Endothelial cell (in vitro differentiated cells): Measurements from ENCODE around the gene LHFPL3. TPM values are rescaled to one million over a fixed set of nuclear protein-coding genes. Genes with fewer than 3 reads are reported as not detected.

Experiments used
- DNase-seq: peaks from one replicate; pipeline ENCODE4 v3.0.0; 2021; ENCODE audit warnings: low spot score
- H3K27ac Mint-ChIP-seq: one replicate; pipeline ENCODE4 v1.8.0; 2021; ENCODE audit warnings: mixed read lengths, inconsistent platforms; ENCODE audit not compliant: unreplicated experiment
- H3K27me3 Mint-ChIP-seq: one replicate; pipeline ENCODE4 v1.8.0; 2021; ENCODE audit warnings: mild to moderate bottlenecking, moderate library complexity, mixed read lengths, inconsistent platforms; ENCODE audit not compliant: unreplicated experiment
- H3K36me3 Mint-ChIP-seq: one replicate; pipeline ENCODE4 v1.8.0; 2021; ENCODE audit warnings: mild to moderate bottlenecking, low read depth, mixed read lengths, inconsistent platforms; ENCODE audit not compliant: unreplicated experiment
- H3K4me1 Mint-ChIP-seq: one replicate; pipeline ENCODE4 v1.8.0; 2021; ENCODE audit warnings: mild to moderate bottlenecking, mixed read lengths, inconsistent platforms; ENCODE audit not compliant: unreplicated experiment
- H3K4me3 Mint-ChIP-seq: one replicate; pipeline ENCODE4 v1.8.0; 2021; ENCODE audit warnings: mild to moderate bottlenecking, mixed read lengths, inconsistent platforms; ENCODE audit not compliant: unreplicated experiment
- H3K9me3 Mint-ChIP-seq: one replicate; pipeline ENCODE4 v1.8.0; 2021; ENCODE audit warnings: mixed read lengths, inconsistent platforms; ENCODE audit not compliant: unreplicated experiment
- CTCF ChIP-seq: fragments of 200-600 bp; sonication (generic); IDR thresholded peaks from one replicate; pipeline ENCODE4 v1.5.0; 2021; ENCODE audit warnings: antibody characterized with exemption; ENCODE audit not compliant: unreplicated experiment
- total RNA-seq: library from RNA; stranded (reverse); fragmentation: NEBNext Ultra II Directional; extraction: Animal tissue kit (Norgen Biotek cat#: 25700); gene quantifications from one replicate; pipeline ENCODE4 v1.2.1, GENCODE V29; 2021; ENCODE audit not compliant: unreplicated experiment

Gene LHFPL3
- total RNA-seq, 1 donor from 2014 or later: not detected

- H3K9me3 Mint-ChIP-seq: peaks cover 7% of the 10 kb centered on the region
- H3K27me3 Mint-ChIP-seq: peaks cover 3% of the 10 kb centered on the region
- no peaks in the 10 kb centered on the region for H3K36me3 Mint-ChIP-seq
- TF ChIP-seq CTCF: no peak
- DNase-seq: no peak
- no peak overlapping the region for H3K27ac Mint-ChIP-seq
- no peak overlapping the region for H3K4me3 Mint-ChIP-seq
- no peaks in the 10 kb centered on the region for H3K4me1 Mint-ChIP-seq
Measured at GRCh38 chr7:104386943-104387342, 58.5 kb downstream of the LHFPL3 start.

- no peak for DNase-seq
- no peak for TF ChIP-seq CTCF
- H3K36me3 Mint-ChIP-seq: no peaks in the 10 kb centered on the region
Measured at GRCh38 chr7:104388222-104388621, 59.8 kb downstream of the LHFPL3 start.

GRCh38 chr7:104395162-104395561, 66.8 kb downstream of the LHFPL3 start:
- no peak for DNase-seq
- H3K4me1 Mint-ChIP-seq: no peaks in the 10 kb centered on the region
- no peaks in the 10 kb centered on the region for H3K27me3 Mint-ChIP-seq
- no peak overlapping the region for H3K4me3 Mint-ChIP-seq
- no peaks in the 10 kb centered on the region for H3K9me3 Mint-ChIP-seq
- no peak overlapping the region for H3K27ac Mint-ChIP-seq
- no peak for TF ChIP-seq CTCF
- H3K36me3 Mint-ChIP-seq: no peaks in the 10 kb centered on the region

More at GRCh38 chr7:104388222-104388621, 59.8 kb downstream of the LHFPL3 start:
- Mint-ChIP-seq H3K9me3 (peaks cover 7% of the 10 kb centered on the region), H3K4me1 (no peaks in the 10 kb centered on the region), H3K27ac (no peak overlapping the region), H3K4me3 (no peak overlapping the region), H3K27me3 (peaks cover 3% of the 10 kb centered on the region)

- Mint-ChIP-seq H3K4me1 (no peaks in the 10 kb centered on the region), H3K36me3 (no peaks in the 10 kb centered on the region), H3K27me3 (no peaks in the 10 kb centered on the region), H3K4me3 (no peak overlapping the region), H3K9me3 (no peaks in the 10 kb centered on the region), H3K27ac (no peak overlapping the region)
- no peak for DNase-seq
- TF ChIP-seq CTCF: no peak
Measured at GRCh38 chr7:104397442-104397841, 69.0 kb downstream of the LHFPL3 start.

- Mint-ChIP-seq H3K4me1 (no peaks in the 10 kb centered on the region), H3K36me3 (no peaks in the 10 kb centered on the region), H3K4me3 (no peak overlapping the region), H3K9me3 (no peaks in the 10 kb centered on the region), H3K27ac (no peak overlapping the region), H3K27me3 (no peaks in the 10 kb centered on the region)
- no peak for TF ChIP-seq CTCF
- DNase-seq: no peak
Measured at GRCh38 chr7:104408371-104408770, 80.0 kb downstream of the LHFPL3 start.
